Forelimb muscle (tissue), 1 donor: ENCODE results near the gene CACNA1A. TPM values are rescaled to one million over a fixed set of nuclear protein-coding genes. Genes with fewer than 3 reads are reported as not detected.
"Not testable (repeated sequence)": the region's sequence is repeated elsewhere in the genome, so short reads cannot be mapped to it uniquely, and the experiment has no call there.

ENCODE experiments used
- DNase-seq: peaks from one replicate; pipeline ENCODE4 v3.0.0-alpha.2; 2013; ENCODE audit warnings: low read depth
- polyA plus RNA-seq: library from polyadenylated mRNA; unstranded; fragments of 120-200 nt; gene quantifications from one replicate; pipeline ENCODE4 v1.2.1, GENCODE V29; 2013; ENCODE audit not compliant: insufficient read length

The CACNA1A gene
- 1.6 TPM for polyA plus RNA-seq

DNA sequence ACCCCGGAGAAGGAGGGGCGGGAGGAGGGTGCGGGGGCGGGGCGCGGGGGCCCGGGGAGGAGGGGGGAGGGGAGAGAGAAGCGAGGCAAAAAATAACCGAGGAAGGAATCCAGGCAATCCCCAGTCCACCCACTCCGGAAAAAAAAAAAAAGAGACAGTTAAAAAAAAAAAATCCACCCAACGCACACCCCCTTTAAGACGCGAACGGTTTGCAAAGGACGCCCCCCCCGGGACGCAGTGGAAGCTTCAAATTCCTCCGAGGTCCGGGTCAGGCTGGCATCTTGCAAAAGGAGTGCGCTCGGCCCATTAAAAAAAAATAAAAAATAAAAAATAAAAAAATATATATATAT lies at the start of gene CACNA1A:
TSS of gene CACNA1A (minus strand) at position 9 of the 350 bp plus-strand sequence. CDS start 255 bp downstream, outside the sequence.
- no peak for DNase-seq

DNA sequence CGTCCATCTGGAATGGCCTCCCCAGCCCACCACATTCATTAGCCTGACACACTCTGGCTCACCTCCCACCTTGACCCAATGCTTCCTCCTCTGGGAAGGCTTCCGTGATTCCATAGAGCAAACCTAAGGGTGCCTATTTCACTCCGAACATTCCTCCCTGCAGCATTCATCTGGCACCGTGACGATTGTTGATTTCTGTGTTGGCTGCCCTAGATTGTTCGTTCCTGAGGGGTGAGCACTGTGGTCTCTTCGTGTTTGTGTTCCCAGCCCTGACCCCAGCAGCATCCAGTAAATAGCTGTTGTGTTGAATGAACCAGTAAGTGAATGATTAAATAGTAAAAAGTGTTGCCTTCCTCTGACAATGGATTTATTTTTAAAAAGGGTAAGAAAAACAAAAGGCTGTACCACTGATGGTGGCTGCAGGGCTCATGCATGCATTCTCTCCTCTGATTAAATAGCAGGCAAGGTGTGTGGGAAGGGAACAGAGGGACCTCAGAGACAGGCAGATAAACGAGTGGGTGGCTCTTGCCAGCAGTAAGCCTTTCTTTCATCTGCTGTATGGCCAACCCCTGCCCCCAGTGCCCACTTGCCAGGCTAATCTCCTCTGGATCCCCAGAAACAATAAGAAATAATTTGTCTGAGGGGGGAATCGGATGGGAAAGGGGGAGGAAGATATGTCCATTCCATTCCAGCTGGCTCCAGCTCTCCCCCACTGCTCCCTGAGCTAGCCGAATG lies 48.4 kb upstream of the CACNA1A start:
- DNase-seq = no peak

DNA sequence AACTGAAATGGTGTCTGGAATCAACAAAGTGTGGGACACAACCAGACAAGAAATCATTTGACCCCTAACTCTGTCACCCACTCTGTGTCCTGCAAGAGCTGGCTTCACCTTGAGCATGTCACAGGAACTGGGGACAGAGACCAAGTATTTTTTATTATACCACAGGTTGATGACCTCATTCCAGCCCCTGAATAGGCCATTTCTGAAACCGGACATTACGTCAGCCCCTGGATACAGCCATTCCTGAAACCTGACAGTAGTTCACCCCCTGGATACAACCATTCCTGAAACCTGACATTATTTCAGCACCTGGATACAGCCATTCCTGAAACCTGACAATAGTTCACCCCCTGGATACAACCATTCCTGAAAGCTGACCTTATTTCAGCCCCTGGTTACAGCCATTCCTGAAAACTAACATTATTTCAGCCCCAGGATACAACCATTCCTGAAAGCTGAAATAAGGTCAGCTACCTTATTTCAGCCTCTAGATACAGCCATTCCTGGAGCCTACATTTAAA lies 47.7 kb upstream of the CACNA1A start:
- no peak for DNase-seq

DNA sequence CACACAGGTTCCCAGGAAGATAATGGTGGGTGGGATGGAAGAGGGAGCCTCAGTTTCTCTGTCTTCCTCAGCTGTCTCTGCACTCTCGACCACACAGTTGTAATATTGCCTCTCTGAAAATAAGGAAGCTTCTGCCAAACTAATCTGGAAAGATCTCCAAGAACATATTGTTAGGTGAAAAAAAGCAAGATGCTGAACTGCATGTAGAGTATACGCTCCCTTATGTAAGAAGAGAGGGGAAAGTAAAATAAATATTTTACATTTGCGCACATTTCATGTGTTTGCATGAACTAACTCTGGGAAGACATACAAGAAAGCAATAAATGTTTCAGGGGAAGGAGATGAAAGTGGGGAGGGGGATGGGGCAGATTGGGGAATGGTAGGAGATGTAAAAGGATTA lies 41.9 kb upstream of the CACNA1A start:
- no peak for DNase-seq

DNA sequence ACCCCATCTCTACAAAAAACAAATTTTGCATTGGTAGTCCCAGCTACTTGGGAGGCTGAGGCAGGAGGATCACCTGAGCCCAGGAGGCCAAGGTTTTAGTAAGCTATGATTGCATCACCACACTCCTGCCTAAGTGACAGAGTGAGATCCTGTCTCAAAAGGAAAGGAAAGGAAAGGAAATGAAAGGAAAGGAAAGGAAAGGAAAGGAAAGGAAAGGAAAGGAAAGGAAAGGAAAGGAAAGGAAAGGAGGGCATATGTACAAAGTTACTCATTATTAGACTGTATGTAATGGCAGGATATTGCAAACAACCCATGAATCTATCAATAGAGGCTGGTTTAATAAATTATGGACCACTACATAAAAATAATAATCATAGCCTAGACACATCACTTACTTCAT lies 40.8 kb upstream of the CACNA1A start:
- no peak for DNase-seq

DNA sequence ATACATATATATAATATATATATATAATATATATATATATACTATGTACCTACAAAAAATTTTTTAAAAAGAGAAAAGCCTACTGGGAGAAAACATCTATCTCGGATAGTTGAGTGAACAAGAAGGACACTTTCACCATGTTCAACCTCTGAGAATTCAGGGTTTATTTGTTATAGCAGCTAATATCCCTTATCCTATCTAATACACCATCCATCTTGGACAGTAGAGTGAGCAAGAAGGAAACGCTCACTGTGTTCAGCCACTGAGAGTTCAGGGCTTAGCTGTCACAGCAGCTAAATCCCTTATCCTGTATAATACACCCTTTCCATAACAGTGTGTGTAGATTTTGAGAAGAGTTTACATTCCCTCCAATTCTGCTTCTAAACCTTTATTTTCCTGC lies 38.1 kb upstream of the CACNA1A start:
- no peak for DNase-seq

DNA sequence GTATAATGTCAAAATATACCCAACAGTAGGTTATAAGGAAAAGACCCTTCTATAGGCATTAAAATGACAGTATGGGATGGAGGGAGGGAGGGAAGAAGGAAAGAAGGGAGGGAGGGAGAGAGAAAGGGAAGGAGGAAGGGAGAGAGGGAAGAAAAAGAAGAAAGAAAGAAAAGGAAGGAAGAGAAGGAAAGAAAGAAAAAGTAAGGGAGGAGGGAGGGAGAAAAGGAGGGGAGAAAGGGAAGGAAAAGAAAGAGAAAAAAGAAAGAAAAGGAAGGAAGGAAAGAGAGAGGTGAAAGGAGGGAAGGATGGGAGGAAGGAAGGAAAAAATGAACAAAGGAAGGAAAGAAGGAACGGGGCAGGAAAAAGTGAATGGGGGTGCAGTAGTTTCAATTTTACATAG lies 35.3 kb upstream of the CACNA1A start:
- DNase-seq = no peak

DNA sequence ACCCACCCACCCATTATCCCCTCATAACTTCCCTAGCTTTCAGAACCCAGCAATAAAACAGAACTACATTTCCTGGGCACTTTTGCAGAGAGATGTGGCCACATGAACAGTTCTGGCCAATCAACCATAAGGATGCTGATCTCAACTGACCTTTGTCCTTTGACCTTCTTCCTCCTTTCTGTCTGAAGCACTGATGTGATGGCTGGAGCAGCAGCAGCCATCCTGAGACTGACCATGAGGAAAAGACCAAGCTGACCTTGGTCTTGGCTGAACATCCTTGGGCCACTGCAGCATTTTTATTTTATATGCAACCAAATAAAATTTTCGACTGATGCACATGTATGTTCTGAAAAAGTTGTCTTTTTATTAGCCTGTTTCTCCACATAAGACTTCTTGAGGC lies 33.1 kb upstream of the CACNA1A start:
- no peak for DNase-seq

DNA sequence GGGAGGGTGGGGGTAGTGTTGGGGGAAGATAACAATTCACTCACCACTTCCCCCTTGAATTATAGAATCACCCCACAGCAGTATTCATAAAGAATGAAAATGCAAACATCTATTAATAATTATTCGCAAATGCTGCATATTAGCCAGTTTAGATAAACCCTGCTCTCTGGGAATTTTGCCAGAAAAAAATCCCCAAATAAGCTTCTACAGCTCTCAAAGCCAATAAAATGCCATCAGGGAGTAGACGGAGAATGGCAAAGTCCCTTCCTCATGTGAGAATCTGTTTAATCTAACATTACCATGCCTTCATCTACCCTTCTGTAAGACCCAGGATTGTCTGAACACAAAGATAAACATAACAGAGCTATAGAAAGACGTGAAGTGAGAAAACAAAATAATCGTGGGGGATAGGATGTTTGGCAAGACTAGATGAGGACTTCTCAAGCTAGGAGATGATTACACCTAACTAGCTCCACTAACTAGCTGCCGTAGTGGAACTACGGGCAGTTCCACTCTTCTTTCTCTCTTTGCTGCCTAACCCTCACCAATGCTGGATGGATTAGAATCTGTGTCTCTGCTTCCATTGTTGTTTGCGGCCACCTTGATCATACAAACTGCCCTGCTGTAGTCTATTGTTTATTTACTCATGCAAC lies 32.4 kb upstream of the CACNA1A start:
- DNase-seq = no peak

DNA sequence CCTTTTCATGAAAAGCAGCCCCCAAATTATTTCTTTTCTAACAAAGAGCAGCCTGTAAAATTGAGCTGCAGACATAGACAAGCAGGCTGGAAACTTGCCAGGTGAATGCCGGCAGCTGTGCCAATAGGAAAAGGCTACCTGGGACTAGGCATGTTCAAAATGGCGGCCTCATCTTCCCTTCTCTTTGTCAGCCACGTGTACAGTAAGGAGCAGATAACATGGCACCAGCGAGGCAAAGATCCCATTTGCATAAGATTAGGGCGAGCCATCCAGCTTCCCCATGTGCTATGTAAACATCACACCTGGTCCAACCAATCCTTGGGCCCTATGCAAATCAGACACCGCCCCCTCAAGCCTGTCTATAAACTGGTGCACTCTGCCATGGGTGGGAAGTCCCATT lies 31.2 kb upstream of the CACNA1A start:
- no peak for DNase-seq

DNA sequence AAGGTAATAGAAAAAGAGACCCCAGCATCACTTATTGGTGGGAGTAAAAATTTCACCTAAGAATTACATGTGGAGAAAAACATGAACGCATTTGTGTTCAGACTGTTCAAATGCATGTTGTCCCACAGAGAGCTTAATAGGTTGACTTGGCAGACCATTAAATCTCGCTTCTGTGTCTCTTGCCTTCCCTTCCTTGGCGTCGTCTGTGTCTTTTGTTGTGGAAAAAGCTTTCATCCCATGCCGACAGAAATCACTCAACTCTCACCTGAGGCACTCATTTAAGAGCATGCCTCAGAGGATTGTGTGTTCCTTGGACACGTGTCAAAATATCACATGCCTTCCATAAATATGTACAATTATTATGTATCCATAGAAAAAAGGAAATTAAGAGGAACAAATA lies 24.4 kb upstream of the CACNA1A start:
- DNase-seq = no peak

DNA sequence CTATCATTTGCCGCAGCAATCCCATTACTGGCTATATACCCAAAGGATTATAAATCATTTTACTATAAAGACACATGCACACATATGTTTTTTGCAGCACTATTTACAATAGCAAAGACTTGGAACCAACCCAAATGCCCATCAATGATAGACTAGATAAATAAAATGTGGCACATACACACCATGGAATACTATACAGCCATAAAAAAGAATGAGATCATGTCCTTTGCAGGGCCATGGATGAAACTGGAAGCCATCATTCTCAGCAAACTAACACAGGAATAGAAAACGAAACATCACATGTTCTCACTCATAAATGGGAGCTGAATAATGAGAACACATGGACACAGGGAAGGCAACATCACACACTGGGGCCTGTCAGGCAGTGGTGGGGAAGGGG lies 23.4 kb upstream of the CACNA1A start:
- DNase-seq = not testable (repeated sequence)

DNA sequence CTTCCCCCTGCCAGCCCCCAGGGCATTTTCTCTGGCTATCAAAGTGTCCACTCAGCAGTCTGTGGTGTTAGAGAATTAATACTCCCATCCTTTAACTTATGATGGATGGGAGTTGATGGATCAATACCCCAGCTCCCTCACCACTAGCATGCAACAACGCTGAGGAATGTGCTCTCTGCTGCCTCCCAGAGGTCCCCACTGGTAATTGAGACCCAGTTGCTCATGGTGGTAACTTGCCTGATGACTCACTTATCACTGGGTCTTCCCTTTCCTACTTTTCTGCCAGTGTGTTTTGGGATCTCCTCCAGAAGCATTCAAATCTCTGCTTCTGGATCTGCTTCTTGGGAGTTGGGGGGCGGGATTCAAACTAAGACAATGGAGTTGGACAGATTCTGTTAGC lies 20.3 kb upstream of the CACNA1A start:
- DNase-seq = no peak

DNA sequence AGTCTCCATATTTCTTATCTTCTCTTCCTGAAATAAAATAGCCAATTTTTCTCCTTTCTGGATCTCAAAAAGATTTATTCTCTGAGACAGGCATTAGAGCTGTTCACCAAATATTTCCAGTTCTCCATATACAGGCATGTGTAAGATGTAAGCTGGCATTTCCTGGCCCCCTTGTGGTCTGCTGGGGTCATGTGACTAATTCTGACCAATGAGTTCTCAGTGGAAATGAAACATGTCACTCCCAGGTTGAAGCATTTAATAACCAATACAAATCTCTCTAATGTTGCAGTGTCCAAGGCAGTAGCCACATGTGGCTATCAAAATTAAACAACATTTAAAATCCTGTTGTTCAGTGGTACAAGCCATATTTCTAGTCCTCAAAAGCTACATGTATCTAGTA lies 14.8 kb upstream of the CACNA1A start:
- DNase-seq = no peak

DNA sequence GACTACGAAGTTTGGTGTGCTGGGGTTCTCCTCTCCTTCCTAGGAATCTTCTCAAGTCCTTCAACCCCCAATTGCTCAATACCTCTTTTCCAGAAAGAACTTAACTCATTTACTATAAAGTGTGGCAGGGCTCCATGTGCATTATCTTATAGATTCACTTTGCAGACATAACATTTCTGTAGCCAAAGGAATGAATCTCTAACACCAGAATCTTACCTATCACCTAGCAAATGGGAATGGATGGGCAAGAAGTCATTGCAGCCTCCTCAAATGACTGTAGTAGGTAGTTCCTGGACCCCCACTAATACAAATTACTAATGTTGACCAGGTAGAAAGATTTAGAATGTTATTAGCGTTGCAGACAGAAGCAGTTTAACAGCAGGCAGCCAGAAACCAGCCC lies 5.7 kb upstream of the CACNA1A start:
- DNase-seq = no peak

DNA sequence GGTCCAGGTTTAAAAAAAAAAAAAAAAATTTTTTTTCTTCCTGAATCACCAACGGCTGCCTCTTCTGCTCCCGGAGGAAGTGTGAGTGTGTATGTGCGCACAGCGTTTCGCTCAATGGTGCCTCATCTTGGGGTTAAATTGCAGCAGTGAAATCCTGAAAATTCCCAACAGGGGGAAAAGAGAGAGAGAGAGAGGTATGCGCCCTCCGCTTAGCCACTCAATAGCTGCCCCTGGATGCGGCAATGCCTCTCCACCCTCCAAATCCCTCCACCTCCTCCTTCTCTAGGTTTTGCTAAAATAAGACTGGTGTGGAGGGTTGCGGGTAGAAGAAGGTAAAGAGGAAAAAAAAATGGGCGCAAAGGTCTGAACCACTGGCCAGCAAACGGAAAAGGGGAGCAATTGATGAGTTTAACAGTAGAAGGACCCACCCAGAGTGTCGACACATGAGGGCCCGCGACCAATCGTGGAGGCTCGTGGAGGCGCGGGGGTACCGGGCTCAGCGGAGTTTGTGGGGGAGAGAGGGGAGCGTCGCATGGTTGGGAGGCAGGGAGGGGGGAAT lies 853 bp upstream of the CACNA1A start:
- no peak for DNase-seq

DNA sequence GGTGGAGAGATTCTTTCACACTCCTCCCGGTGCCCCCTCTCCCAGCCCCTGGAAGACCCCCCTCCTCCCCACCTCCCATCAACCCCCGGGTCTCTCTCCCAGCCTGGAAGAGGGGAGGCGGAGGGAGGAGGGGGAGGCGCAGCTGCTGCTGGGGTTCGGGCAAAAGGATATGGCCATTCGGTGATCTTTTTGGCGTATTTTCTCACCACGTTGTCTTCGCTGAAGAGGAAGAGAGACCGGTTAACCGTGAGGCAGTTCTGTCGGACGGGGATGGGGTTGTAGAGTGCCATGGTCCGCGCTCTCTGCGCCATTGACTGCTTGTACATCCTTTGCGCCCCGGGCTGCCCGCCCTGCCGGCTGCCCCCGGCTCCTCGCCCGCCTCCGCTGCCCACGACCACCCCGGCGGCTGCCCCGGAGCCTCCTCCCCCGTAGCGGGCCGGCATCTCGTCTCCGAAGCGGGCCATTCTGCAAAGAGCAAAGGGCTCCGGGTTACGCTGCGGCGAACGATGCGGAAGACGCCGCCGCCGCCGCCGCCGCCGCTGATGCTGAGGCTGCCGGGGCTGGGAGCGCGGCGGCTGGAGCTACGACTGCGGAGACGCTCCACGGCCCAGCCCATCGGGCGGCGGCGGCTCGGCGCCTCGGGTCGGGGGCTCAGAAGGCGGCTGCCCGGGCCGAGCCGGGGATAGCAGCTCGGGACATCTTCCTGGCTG lies 363 bp downstream of the CACNA1A start:
- DNase-seq = no peak

DNA sequence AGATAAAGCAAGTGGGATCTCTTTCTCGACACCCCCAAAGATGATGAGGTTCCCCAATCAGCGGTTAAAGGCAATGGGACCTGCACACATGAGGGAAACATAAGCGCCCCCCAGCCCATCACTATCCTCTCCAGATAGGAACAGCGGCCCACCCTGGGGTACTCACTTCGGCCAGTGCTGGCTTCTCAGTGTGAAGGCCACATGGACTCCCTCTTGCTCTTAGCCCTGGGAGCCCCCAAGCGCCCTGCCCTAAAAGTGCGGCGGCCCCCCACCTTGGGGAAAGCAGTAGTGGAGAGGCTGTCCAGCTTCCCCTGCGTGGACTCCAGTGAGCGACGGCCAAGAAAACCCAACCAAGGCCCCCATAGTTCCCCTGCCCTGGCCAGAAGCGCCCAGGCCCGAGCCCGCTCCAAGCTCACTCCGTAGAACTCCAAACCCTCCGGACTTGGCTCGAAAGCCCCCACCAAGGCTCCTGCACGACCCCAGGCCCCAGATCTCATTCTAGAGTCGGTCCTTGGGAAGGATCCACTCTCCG lies 1.0 kb downstream of the CACNA1A start:
- no peak for DNase-seq

DNA sequence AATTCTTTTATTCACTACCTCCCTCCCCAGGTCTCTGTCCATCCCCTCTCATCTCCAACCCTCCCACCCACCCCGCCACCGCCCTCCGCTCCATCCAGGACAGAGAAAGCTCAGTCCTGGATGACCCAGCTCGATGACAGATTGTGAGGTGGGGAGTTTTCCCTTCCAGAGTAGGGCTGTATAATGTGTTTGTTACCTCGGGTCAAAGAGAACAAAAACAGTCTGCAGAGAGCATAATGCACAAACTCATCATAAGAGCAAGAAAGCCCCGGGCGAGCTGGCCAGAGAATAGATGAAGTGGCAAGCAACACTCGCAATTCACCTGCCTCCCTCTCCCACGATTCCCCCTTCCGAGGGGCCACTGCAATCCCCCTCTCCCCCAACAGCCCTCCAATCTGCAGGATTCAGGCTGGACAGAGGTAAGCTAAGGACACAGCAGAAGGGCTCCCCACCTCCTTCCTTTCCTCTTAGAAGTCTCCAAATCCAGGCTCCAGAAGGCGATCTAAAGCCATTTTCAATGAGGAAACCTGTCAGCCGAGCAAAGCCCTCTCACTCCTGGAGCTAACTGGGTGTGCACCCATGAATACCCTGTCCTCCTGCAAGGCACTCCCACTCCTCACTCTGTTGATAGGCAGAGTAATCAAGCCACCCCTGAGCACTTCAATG lies 2.6 kb downstream of the CACNA1A start:
- no peak for DNase-seq

DNA sequence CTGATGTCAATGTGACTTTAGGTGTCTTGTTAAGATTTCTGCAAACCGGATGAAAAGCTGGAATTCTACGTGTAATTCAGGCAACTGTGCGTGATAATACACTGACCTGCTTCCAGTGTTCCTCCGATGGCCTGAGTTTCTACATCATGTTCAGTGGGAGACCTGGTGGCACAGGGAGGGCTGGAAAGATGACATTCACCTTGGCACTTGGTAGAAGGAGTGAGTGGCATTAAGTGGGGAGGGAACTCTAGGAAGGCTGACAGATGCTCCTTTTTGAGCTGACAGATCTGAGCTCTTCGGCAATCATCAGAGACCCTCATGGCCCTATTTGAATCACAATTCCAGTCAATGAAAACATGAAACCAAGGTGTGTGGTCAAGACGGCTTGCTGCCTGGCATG lies 4.0 kb downstream of the CACNA1A start:
- DNase-seq = no peak

DNA sequence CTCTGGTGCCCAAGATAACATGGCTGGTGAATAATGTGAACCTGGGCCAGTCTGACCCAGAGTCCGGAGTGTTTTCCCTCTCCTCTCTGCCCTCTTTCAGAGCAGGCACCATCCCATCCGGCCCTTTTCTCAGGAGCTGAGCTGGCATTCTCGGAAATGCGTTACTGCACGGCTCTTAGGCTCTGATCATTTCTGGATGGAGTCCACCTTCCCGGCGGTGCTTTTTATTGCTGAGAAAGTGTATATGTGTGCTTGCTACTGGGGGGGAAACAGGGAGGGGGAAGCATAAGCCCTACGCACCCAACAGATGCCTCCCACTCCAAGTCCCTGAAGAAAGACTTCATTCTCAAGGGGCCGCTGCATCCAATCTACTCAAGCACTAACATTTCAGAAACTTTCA lies 6.6 kb downstream of the CACNA1A start:
- DNase-seq = no peak
